Endothelial cell of umbilical vein (primary cell): ENCODE data around the gene SH3BP1. TPM values are rescaled to one million over a fixed set of nuclear protein-coding genes. Genes with fewer than 3 reads are reported as not detected.

ENCODE experiments used
- BruUV-seq: library from RNA; stranded (reverse); fragments of 400-500 nt; replicated peaks from 2 replicates; lab custom pipeline; 2021; lab: Mats Ljungman, UMichigan
- CTCF ChIA-PET: fragments of 300-600, 350-600 bp; sonication (Branson Sonifier 250); formaldehyde crosslinking; loops from one replicate; lab custom pipeline; 2021; ENCODE audit warnings: antibody characterized with exemption, inconsistent platforms; lab: Charles Lee
- POLR2A ChIA-PET: fragments of 300-600, 350-600 bp; sonication (Branson Sonifier 250); formaldehyde crosslinking; loops from one replicate; lab custom pipeline; 2021; ENCODE audit warnings: antibody characterized with exemption, inconsistent platforms; lab: Charles Lee
- DNase-seq: peaks from one replicate; pipeline ENCODE4 v3.0.0-alpha.2; 2011; ENCODE audit warnings: low read depth, low spot score
- FAIRE-seq: peaks from 2 replicates; lab custom pipeline; 2011; peaks lifted over from hg19 to GRCh38; lab: Jason Lieb, UNC
- H2AFZ ChIP-seq: 2 replicates; pipeline ENCODE4 v1.6.0; 2012; ENCODE audit warnings: low read depth, low read length, control low read depth, inconsistent platforms
- H3K27ac ChIP-seq: 2 replicates; pipeline ENCODE4 v1.5.1; 2011; ENCODE audit warnings: low read depth, mild to moderate bottlenecking, control low read depth, low read length, moderate library complexity; ENCODE audit not compliant: insufficient read depth
- H3K27me3 ChIP-seq, 2 experiments: 2 replicates each; pipeline versions ENCODE4 v1.6.0 to v1.6.1; 2011; ENCODE audit warnings: low read length in 2 of 2, mixed read lengths in 1 of 2; ENCODE audit not compliant: control insufficient read depth in 2 of 2, insufficient read depth in 2 of 2
- H3K36me3 ChIP-seq, 2 experiments: 2 replicates in 1 of 2; 3 replicates in 1 of 2; pipeline ENCODE4 v1.5.1; 2011; ENCODE audit warnings: low read length in 2 of 2, mild to moderate bottlenecking in 1 of 2, moderate library complexity in 1 of 2; ENCODE audit not compliant: control insufficient read depth in 2 of 2, insufficient read depth in 2 of 2; ENCODE audit errors: extremely low read depth in 1 of 2
- H3K4me1 ChIP-seq: 3 replicates; pipeline ENCODE4 v1.5.1; 2011; ENCODE audit warnings: mild to moderate bottlenecking, low read length; ENCODE audit not compliant: control insufficient read depth, insufficient read depth; ENCODE audit errors: extremely low read depth
- H3K4me2 ChIP-seq: 2 replicates; pipeline ENCODE4 v1.6.1; 2011; ENCODE audit warnings: low read length, control low read depth, mixed read lengths; ENCODE audit not compliant: insufficient read depth
- H3K4me3 ChIP-seq, 3 experiments: fragments of 200-600 bp in 1 of 3; sonication (generic), shearing (Covaris generic) in 1 of 3; replicated peaks in 1 of 3; 2 replicates each; pipeline ENCODE4 v1.5.1; 2011 to 2016; ENCODE audit warnings: control low read depth in 3 of 3, low read length in 3 of 3, mild to moderate bottlenecking in 2 of 3, inconsistent platforms in 1 of 3, low read depth in 1 of 3, moderate library complexity in 1 of 3; ENCODE audit not compliant: insufficient read depth in 1 of 3
- H3K79me2 ChIP-seq: 2 replicates; pipeline ENCODE4 v1.6.0; 2012; ENCODE audit warnings: low read length, inconsistent platforms; ENCODE audit not compliant: control insufficient read depth, insufficient read depth
- H3K9ac ChIP-seq: replicated peaks from 2 replicates; pipeline ENCODE3; 2011; ENCODE audit warnings: low read length, control low read depth; ENCODE audit not compliant: insufficient read depth; ENCODE audit errors: extremely low read depth
- H3K9me1 ChIP-seq: replicated peaks from 3 replicates; pipeline ENCODE4 v1.6.0; 2011; ENCODE audit warnings: mild to moderate bottlenecking, low read length; ENCODE audit not compliant: control insufficient read depth, insufficient read depth; ENCODE audit errors: extremely low read depth
- H3K9me3 ChIP-seq: replicated peaks from 2 replicates; pipeline ENCODE4 v1.5.1; 2012; ENCODE audit warnings: low read length, inconsistent platforms; ENCODE audit not compliant: control insufficient read depth, insufficient read depth
- H4K20me1 ChIP-seq: replicated peaks from 2 replicates; pipeline ENCODE3; 2011; ENCODE audit warnings: mild to moderate bottlenecking, low read length; ENCODE audit not compliant: control insufficient read depth, insufficient read depth; ENCODE audit errors: extremely low read depth
- CTCF ChIP-seq, 2 donors: IDR thresholded peaks; 1 replicate in 1 of 2; 2 replicates in 1 of 2; pipeline ENCODE4 v1.5.1; 2011; ENCODE audit warnings: low read length in 2 of 2, mild to moderate bottlenecking in 2 of 2, moderate library complexity in 2 of 2, control low read depth in 1 of 2, inconsistent platforms in 1 of 2, low read depth in 1 of 2; ENCODE audit not compliant: insufficient read depth in 1 of 2; ENCODE audit errors: extremely low read depth in 1 of 2
- EZH2 ChIP-seq: IDR thresholded peaks from 2 replicates; pipeline ENCODE4 v1.6.1; 2012; ENCODE audit warnings: borderline replicate concordance, low read depth, mild to moderate bottlenecking, moderate library complexity, low read length, inconsistent platforms; ENCODE audit not compliant: severe bottlenecking
- FOS ChIP-seq: IDR thresholded peaks from 2 replicates; pipeline ENCODE4 v1.6.1; 2011; ENCODE audit warnings: mild to moderate bottlenecking, low read length, moderate library complexity, borderline replicate concordance; ENCODE audit not compliant: insufficient read depth
- GATA2 ChIP-seq: IDR thresholded peaks from 2 replicates; pipeline ENCODE4 v1.7.0; 2011; ENCODE audit warnings: low read depth, mild to moderate bottlenecking, moderate library complexity, mixed read lengths, low read length; ENCODE audit not compliant: insufficient read length, insufficient read depth
- JUN ChIP-seq: IDR thresholded peaks from 2 replicates; pipeline ENCODE4 v1.6.1; 2011; ENCODE audit warnings: borderline replicate concordance, low read depth; ENCODE audit not compliant: insufficient read length, insufficient read depth
- MAX ChIP-seq: IDR thresholded peaks from 2 replicates; pipeline ENCODE4 v1.6.1; 2011; ENCODE audit not compliant: insufficient read depth, insufficient read length
- MYC ChIP-seq: IDR thresholded peaks from one replicate; pipeline ENCODE4 v1.6.1; 2011; ENCODE audit warnings: mild to moderate bottlenecking, low read depth, low read length
- POLR2A ChIP-seq: IDR thresholded peaks from 2 replicates; pipeline ENCODE4 v1.6.1; 2012; ENCODE audit warnings: low read depth, mild to moderate bottlenecking, control low read depth, low read length
- POLR2AphosphoS5 ChIP-seq: IDR thresholded peaks from 2 replicates; pipeline ENCODE4 v1.6.1; 2012; ENCODE audit warnings: low read depth, mild to moderate bottlenecking, control low read depth, low read length, moderate library complexity; ENCODE audit not compliant: insufficient read depth
- dilution Hi-C: fragments of 300-500 bp; cut with MboI; formaldehyde crosslinking; loops from one replicate; pipeline ENCODE4 v1.15.0; 2019; ENCODE audit warnings: low sequenced_read_pairs; ENCODE audit not compliant: extremely low pct_ligation_motif_present
- intact Hi-C: fragments of 100-400 bp; cut with micrococcal nuclease; formaldehyde crosslinking; loops from one replicate; pipeline ENCODE4 v1.10.0; 2022
- polyA plus RNA-seq, 4 experiments: library from polyadenylated mRNA; depleted of rRNA in 3 of 4; stranded (reverse) in 3 of 4; unstranded in 1 of 4; fragments of >200 nt; gene quantifications; 2 replicates each; pipeline versions ENCODE4 v1.2.1 to v1.2.3, GENCODE V29; 2011 to 2012; ENCODE audit warnings: missing spikeins in 1 of 4
- total RNA-seq: library from RNA; stranded (reverse); gene quantifications from 2 replicates; pipeline ENCODE4 v1.2.3, GENCODE V29; 2021

Gene SH3BP1
- total and polyA plus RNA-seq, 2 donors (not counting 3 experiments of a cell fraction or from before 2014, with no cell fraction given) = 2.3 to 4.3 TPM

GRCh38 chr22:37638391-37639069 lies 939 bp upstream of the SH3BP1 start:
- H2AFZ ChIP-seq = no peak overlapping the region
- H3K9me3 ChIP-seq = no peaks in the 10 kb centered on the region
- dilution Hi-C loops = no loop called here
- no peaks in the 10 kb centered on the region for H3K9me1 ChIP-seq
- no peak for FAIRE-seq
- intact Hi-C loops = no loop called here
- ChIA-PET POLR2A (no interaction called here), CTCF (interaction anchor here (0.6 to 1.7 kb wide), 4 partner anchors 19 to 177 kb away, joined by 3 to 8 read pairs (median 3); no protein-coding TSS in a partner anchor)
- BruUV-seq = no TSS peak
- TF ChIP-seq MAX (no peak), FOS (no peak), EZH2 (no peak), POLR2A (no peak), POLR2AphosphoS5 (no peak), CTCF (IDR thresholded peaks at IDR 0.05; ENCODE audit: extremely low read depth in 1 of 2, insufficient read depth in 1 of 2, low read depth in 1 of 2, low read length in 2 of 2) (no peak), GATA2 (no peak), JUN (no peak), MYC (no peak)
- no peaks in the 10 kb centered on the region for H3K36me3 ChIP-seq
- H3K4me2 ChIP-seq = no peak overlapping the region
- H3K27ac ChIP-seq = no peak overlapping the region
- peaks cover 14% of the 10 kb centered on the region for H3K4me1 ChIP-seq
- H3K9ac ChIP-seq = no peak overlapping the region
- DNase-seq = no peak
- H4K20me1 ChIP-seq = no peaks in the 10 kb centered on the region
- no peaks in the 10 kb centered on the region for H3K79me2 ChIP-seq
- H3K27me3 ChIP-seq = no peaks in the 10 kb centered on the region
- no peak overlapping the region for H3K4me3 ChIP-seq
